Pancreas (tissue), 10 donors: ENCODE results near the gene CPNE2. TPM values are rescaled to one million over a fixed set of nuclear protein-coding genes. Genes with fewer than 3 reads are reported as not detected.

Experiments
- ATAC-seq, 4 donors: fragments of 200-7000 bp; cut with Tn5 transposase; one replicate each; pipeline versions ENCODE4 v1.8.0 to v1.9.1; 2020; ENCODE audit warnings: mild to moderate bottlenecking in 4 of 4, moderate library complexity in 4 of 4
- DNase-seq, 6 donors: peaks; one replicate each; pipeline ENCODE4 v3.0.0-alpha.2; 2020
- FAIRE-seq: peaks from 2 replicates; lab custom pipeline; 2012; peaks lifted over from hg19 to GRCh38; lab: Jason Lieb, UNC
- H3K27ac ChIP-seq, 4 donors: fragments of 200-600 bp; sonication (generic); 1 replicate in 3 of 4; 2 replicates in 1 of 4; pipeline versions ENCODE4 v1.5.0 to v1.8.0; 2020
- H3K27me3 ChIP-seq, 4 donors: fragments of 200-600 bp; one replicate each; pipeline ENCODE4 v1.8.0; 2021
- H3K36me3 ChIP-seq, 3 donors: fragments of 200-600 bp; sonication (generic) in 1 of 3; one replicate each; pipeline versions ENCODE4 v1.5.0 to v1.8.0; 2020 to 2021
- H3K4me1 ChIP-seq, 3 donors: fragments of 200-600 bp; one replicate each; pipeline ENCODE4 v1.8.0; 2021
- H3K4me3 ChIP-seq, 4 donors: fragments of 200-600 bp; sonication (generic) in 2 of 4; one replicate each; pipeline versions ENCODE4 v1.5.0 to v1.8.0; 2020 to 2021
- H3K9me3 ChIP-seq, 4 donors: fragments of 200-600 bp; one replicate each; pipeline ENCODE4 v1.8.0; 2021
- CTCF ChIP-seq, 4 donors: fragments of 200-600 bp; sonication (generic) in 3 of 4; IDR thresholded peaks; one replicate each; pipeline versions ENCODE4 v1.5.0 to v1.8.0; 2021; ENCODE audit warnings: antibody characterized with exemption in 4 of 4
- WGBS, 2 donors: extraction: QIAGEN DNeasy Blood & Tissue Kit; methylation state at CpG; one replicate each; pipeline ENCODE4 v1.1.7; 2013; 5-methylcytosine and 5-hydroxymethylcytosine counted together
- intact Hi-C, 3 donors: fragments of 100-400 bp; cut with DNase I; formaldehyde crosslinking; loops; one replicate each; pipeline versions ENCODE4 v1.11.1 to v1.14.2; 2022
- polyA plus RNA-seq, 2 donors: library from polyadenylated mRNA; stranded (reverse); fragments of 200-250 nt; gene quantifications; one replicate each; pipeline ENCODE4 v1.2.3, GENCODE V29; 2013
- total RNA-seq, 6 donors: library from RNA; stranded (reverse); fragmentation: NEBNext Ultra II Directional in 4 of 6; extraction: Animal tissue kit (Norgen Biotek cat#: 25700) in 4 of 6; gene quantifications; one replicate each; pipeline versions ENCODE4 v1.2.1 to v1.2.4, GENCODE V29; 2021 to 2023
- donor health status: healthy with polysubstance abuse.
- donor health status: DM: no; HTN: no; CAD: no; lungs with moderate emphysema.
- donor health status: DM: no; HTN: no; CAD: no.
- donor health status: control.
- donor health status: control.
- donor health status: Bipolar disorder and iron deficiency.
- donor health status: DM: yes; HTN: yes; CAD: no.
- donor health status: DM: no; HTN: no; CAD: no.
- donor health status: DM: no; HTN: no; CAD: no.
- donor health status: DM: yes; HTN: yes; CAD: no.

CPNE2 gene
- total and polyA plus RNA-seq, 8 donors, result 3.2 to 17.1 (median 5.6) TPM

GRCh38 chr16:57054771-57055170, 37.6 kb upstream of the CPNE2 start:
- Histone ChIP-seq H3K36me3 (no peaks in the 10 kb centered on the region), H3K4me3 (no peak overlapping the region), H3K27me3 (no peaks in the 10 kb centered on the region), H3K4me1 (no peaks in the 10 kb centered on the region), H3K9me3 (no peaks in the 10 kb centered on the region), H3K27ac (no peak overlapping the region)
- no peak for ATAC-seq
- intact Hi-C loops, result no loop called here
- TF ChIP-seq CTCF (IDR thresholded peaks at IDR 0.05), result no peak
- FAIRE-seq, result no peak
- 68 to 69% methylated on average over 7 of the region's 7 CpGs for WGBS, 2 donors
- DNase-seq, result no peak

GRCh38 chr16:57055671-57056070, 36.7 kb upstream of the CPNE2 start:
- intact Hi-C loops, result no loop called here
- Histone ChIP-seq H3K36me3 (no peaks in the 10 kb centered on the region), H3K4me1 (no peaks in the 10 kb centered on the region), H3K27me3 (no peaks in the 10 kb centered on the region), H3K27ac (no peak overlapping the region), H3K4me3 (no peak overlapping the region), H3K9me3 (no peaks in the 10 kb centered on the region)
- no peak for TF ChIP-seq CTCF (IDR thresholded peaks at IDR 0.05)
- no peak for FAIRE-seq
- 86 to 88% methylated on average over 6 of the region's 6 CpGs for WGBS, 2 donors
- no peak for ATAC-seq
- no peak for DNase-seq

- FAIRE-seq (no peak), DNase-seq (no peak), ATAC-seq (no peak)
- Histone ChIP-seq H3K36me3 (no peaks in the 10 kb centered on the region), H3K27ac (no peak overlapping the region), H3K4me3 (no peak overlapping the region), H3K27me3 (no peaks in the 10 kb centered on the region), H3K4me1 (no peaks in the 10 kb centered on the region), H3K9me3 (no peaks in the 10 kb centered on the region)
- intact Hi-C loops, result no loop called here
- WGBS, 2 donors, result 75 to 77% methylated on average over 9 of the region's 9 CpGs
- TF ChIP-seq CTCF (IDR thresholded peaks at IDR 0.05), result no peak
These were observed 34.0 kb upstream of the CPNE2 start for GRCh38 chr16:57058291-57058861.

GRCh38 chr16:57060323-57061083, 31.9 kb upstream of the CPNE2 start:
- ATAC-seq, result no peak
- Histone ChIP-seq H3K4me1 (no peaks in the 10 kb centered on the region), H3K36me3 (no peaks in the 10 kb centered on the region), H3K27ac (no peak overlapping the region), H3K27me3 (no peaks in the 10 kb centered on the region), H3K4me3 (no peak overlapping the region), H3K9me3 (no peaks in the 10 kb centered on the region)
- intact Hi-C loops, result no loop called here
- 72 to 75% methylated on average over 9 of the region's 9 CpGs for WGBS, 2 donors
- no peak for FAIRE-seq
- DNase-seq, result no peak
- TF ChIP-seq CTCF (IDR thresholded peaks at IDR 0.05), result no peak
